Femur (tissue), 1 donor: ENCODE results near the gene ESPNL.

Experiments used
- DNase-seq: peaks from one replicate; pipeline ENCODE4 v3.0.0-alpha.2; 2017

The ESPNL gene

GRCh38 chr2:238117199-238118154, 17.3 kb downstream of the ESPNL start:
- DNase-seq = no peak

- DNase-seq = no peak
These were observed 19.8 kb downstream of the ESPNL start for GRCh38 chr2:238119756-238120462.

GRCh38 chr2:238120463-238121298, 20.5 kb downstream of the ESPNL start:
- no peak for DNase-seq

- DNase-seq = no peak
These were observed 21.6 kb downstream of the ESPNL start for GRCh38 chr2:238121511-238122286.

GRCh38 chr2:238122287-238123217, 22.4 kb downstream of the ESPNL start:
- no peak for DNase-seq

- DNase-seq = no peak
These were observed 23.3 kb downstream of the ESPNL start for GRCh38 chr2:238123218-238123971.

- DNase-seq = no peak
These were observed 23.9 kb downstream of the ESPNL start for GRCh38 chr2:238123991-238124470.

- DNase-seq = no peak
These were observed 24.5 kb downstream of the ESPNL start for GRCh38 chr2:238124488-238125126.

- DNase-seq = no peak
These were observed 25.2 kb downstream of the ESPNL start for GRCh38 chr2:238125127-238125885.

GRCh38 chr2:238126338-238126737, 26.2 kb downstream of the ESPNL start:
- DNase-seq = no peak

- no peak for DNase-seq
These were observed 26.6 kb downstream of the ESPNL start for GRCh38 chr2:238126775-238127164.

- peak; percentile 64 for DNase-seq
These were observed 27.3 kb downstream of the ESPNL start for GRCh38 chr2:238127165-238128060.

- no peak for DNase-seq
These were observed 27.9 kb downstream of the ESPNL start for GRCh38 chr2:238128061-238128440.

GRCh38 chr2:238128534-238129001, 28.4 kb downstream of the ESPNL start:
- DNase-seq = no peak

GRCh38 chr2:238129166-238130010, 29.2 kb downstream of the ESPNL start:
- no peak for DNase-seq

- no peak for DNase-seq
These were observed 30.1 kb downstream of the ESPNL start for GRCh38 chr2:238130111-238130695.
